Ammon's horn (tissue), 1 donor: ENCODE results near the gene ZFC3H1.

Source experiments
- DNase-seq: peaks from one replicate; pipeline ENCODE4 v3.0.0-alpha.2; 2016; ENCODE audit warnings: low spot score

Gene ZFC3H1

GRCh38 chr12:71684081-71684480 lies 20.4 kb upstream of the ZFC3H1 start:
- DNase-seq: no peak

- DNase-seq: no peak
These were observed 20.0 kb upstream of the ZFC3H1 start for GRCh38 chr12:71683633-71684032.

- no peak for DNase-seq
These were observed 18.8 kb upstream of the ZFC3H1 start for GRCh38 chr12:71682466-71682865.

GRCh38 chr12:71671816-71672215 lies 8.2 kb upstream of the ZFC3H1 start:
- DNase-seq: no peak

- no peak for DNase-seq
These were observed 7.7 kb upstream of the ZFC3H1 start for GRCh38 chr12:71671311-71671710.

GRCh38 chr12:71666259-71666658 lies 2.6 kb upstream of the ZFC3H1 start:
- DNase-seq: no peak

- DNase-seq: no peak
These were observed 1.4 kb upstream of the ZFC3H1 start for GRCh38 chr12:71665090-71665463.

- DNase-seq: no peak
These were observed 902 bp upstream of the ZFC3H1 start for GRCh38 chr12:71664411-71665089.

GRCh38 chr12:71662849-71663560 lies 643 bp downstream of the ZFC3H1 start:
- DNase-seq: peak; percentile 54

- DNase-seq: no peak
These were observed 1.6 kb downstream of the ZFC3H1 start for GRCh38 chr12:71661977-71662530.

GRCh38 chr12:71656740-71657139 lies 6.9 kb downstream of the ZFC3H1 start:
- no peak for DNase-seq

- no peak for DNase-seq
These were observed 7.7 kb downstream of the ZFC3H1 start for GRCh38 chr12:71655907-71656306.

GRCh38 chr12:71655495-71655894 lies 8.2 kb downstream of the ZFC3H1 start:
- DNase-seq: no peak

- no peak for DNase-seq
These were observed 9.4 kb downstream of the ZFC3H1 start for GRCh38 chr12:71654200-71654599.

GRCh38 chr12:71653137-71653536 lies 10.5 kb downstream of the ZFC3H1 start:
- no peak for DNase-seq

GRCh38 chr12:71652656-71653055 lies 11.0 kb downstream of the ZFC3H1 start:
- no peak for DNase-seq

GRCh38 chr12:71649401-71649800 lies 14.2 kb downstream of the ZFC3H1 start:
- no peak for DNase-seq

- no peak for DNase-seq
These were observed 15.1 kb downstream of the ZFC3H1 start for GRCh38 chr12:71648537-71648936.

- DNase-seq: no peak
These were observed 17.1 kb downstream of the ZFC3H1 start for GRCh38 chr12:71646512-71646911.

GRCh38 chr12:71645268-71645667 lies 18.4 kb downstream of the ZFC3H1 start:
- DNase-seq: peak; percentile 37

GRCh38 chr12:71642264-71642663 lies 21.4 kb downstream of the ZFC3H1 start:
- DNase-seq: no peak

- no peak for DNase-seq
These were observed 22.3 kb downstream of the ZFC3H1 start for GRCh38 chr12:71641390-71641789.

GRCh38 chr12:71640316-71640715 lies 23.3 kb downstream of the ZFC3H1 start:
- no peak for DNase-seq
